Stomach (tissue), 9 donors: ENCODE results near the gene LCA5L. TPM values are rescaled to one million over a fixed set of nuclear protein-coding genes. Genes with fewer than 3 reads are reported as not detected.
"Not testable (repeated sequence)": the region's sequence is repeated elsewhere in the genome, so short reads cannot be mapped to it uniquely, and the experiment has no call there.

Experiments used
- DNase-seq, 2 donors: peaks; one replicate each; pipeline versions ENCODE4 v3.0.0 to v3.0.0-alpha.2; 2013 to 2019
- H3K27ac ChIP-seq, 5 donors: fragments of 200-600 bp in 4 of 5; sonication (generic) in 4 of 5; one replicate each; pipeline ENCODE4 v1.5.1; 2013 to 2019; ENCODE audit warnings: mild to moderate bottlenecking in 1 of 5, moderate library complexity in 1 of 5
- H3K27me3 ChIP-seq, 3 donors: fragments of 200-600 bp; sonication (generic); one replicate each; pipeline ENCODE4 v1.5.1; 2017 to 2019; ENCODE audit warnings: mixed run types in 1 of 3
- H3K36me3 ChIP-seq, 4 donors: fragments of 200-600 bp; sonication (generic); 1 replicate in 3 of 4; 2 replicates in 1 of 4; pipeline ENCODE4 v1.5.1; 2016 to 2019
- H3K4me1 ChIP-seq, 4 donors: fragments of 200-600 bp; sonication (generic); one replicate each; pipeline ENCODE4 v1.5.1; 2016 to 2019
- H3K4me3 ChIP-seq, 4 donors: fragments of 200-600 bp; sonication (generic) in 3 of 4; one replicate each; pipeline ENCODE4 v1.5.1; 2016 to 2019; ENCODE audit warnings: mild to moderate bottlenecking in 1 of 4
- H3K9me3 ChIP-seq, 4 donors: fragments of 200-600 bp; sonication (generic); one replicate each; pipeline ENCODE4 v1.5.1; 2016 to 2019
- EP300 ChIP-seq: sonication (generic); formaldehyde crosslinking; IDR thresholded peaks from one replicate; pipeline ENCODE4 v1.6.1; 2017; ENCODE audit warnings: antibody characterized with exemption
- POLR2A ChIP-seq, 4 donors: fragments of 450-650 bp; IDR thresholded peaks; one replicate each; pipeline ENCODE4 v1.6.1; 2016; ENCODE audit warnings: antibody characterized with exemption in 4 of 4, control low read depth in 2 of 4, mild to moderate bottlenecking in 1 of 4, moderate library complexity in 1 of 4
- POLR2AphosphoS5 ChIP-seq, 3 donors: sonication (generic); formaldehyde crosslinking; IDR thresholded peaks; one replicate each; pipeline ENCODE4 v1.6.1; 2016; ENCODE audit warnings: antibody characterized with exemption in 3 of 3
- WGBS, 5 donors: extraction: QIAGEN DNeasy Blood & Tissue Kit in 3 of 5; methylation state at CpG; one replicate each; pipeline versions ENCODE4 v1.1.5 to v1.1.7; 2013 to 2018; 5-methylcytosine and 5-hydroxymethylcytosine counted together
- intact Hi-C: fragments of 100-400 bp; cut with DNase I; formaldehyde crosslinking; loops from one replicate; pipeline ENCODE4 v1.15.1; 2023; ENCODE audit warnings: low total_unique reads
- polyA plus RNA-seq, 3 donors: library from polyadenylated mRNA; stranded (reverse); fragments of 200-250 nt; gene quantifications; one replicate each; pipeline ENCODE4 v1.2.3, GENCODE V29; 2013
- total RNA-seq, 5 donors: library from RNA; depleted of rRNA; stranded (reverse); fragments of >200 nt; gene quantifications; one replicate each; pipeline versions ENCODE4 v1.1.0 to v1.2.3, GENCODE V29; 2014 to 2016
- TF ChIP-seq, protein P1 (sequence below), 7 experiments: fragments of 450-650 bp in 4 of 7; fragments of 200-600 bp in 3 of 7; sonication (generic) in 3 of 7; IDR thresholded peaks; one replicate each; pipeline ENCODE4 v1.5.1; 2016 to 2019; ENCODE audit warnings: antibody characterized with exemption in 7 of 7, control low read depth in 2 of 7, mild to moderate bottlenecking in 1 of 7
- donor health status: healthy with polysubstance abuse.
- donor health status: Bipolar disorder and iron deficiency.
- donor health status: healthy.

Gene LCA5L
- total and polyA plus RNA-seq, 8 donors: 0.85 to 2.7 (median 1.8) TPM; not detected in 3

- WGBS, 5 donors: 56 to 70% (median 62%) methylated on average over 4 of the region's 4 CpGs
These were observed 15.1 kb downstream of the LCA5L start for GRCh38 chr21:39430457-39430856.

DNA sequence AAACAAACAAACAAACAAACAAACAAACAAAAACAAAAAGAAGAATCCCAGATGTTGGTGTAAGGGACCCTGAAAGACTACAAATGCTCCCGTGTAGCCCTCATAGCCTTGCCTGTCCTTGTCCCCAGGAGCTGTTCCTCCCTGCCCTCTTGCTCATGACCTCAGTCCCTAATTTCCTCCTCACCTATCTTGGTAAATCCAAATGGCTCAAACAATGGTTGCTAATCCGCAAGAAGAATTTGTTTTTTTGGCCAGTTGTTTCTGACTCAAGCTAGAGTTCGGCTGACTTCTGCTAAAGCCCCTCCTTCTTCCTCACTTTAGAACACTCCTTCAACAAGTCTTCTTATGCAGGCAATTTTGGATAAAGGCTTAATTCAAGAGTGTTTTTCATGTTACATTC, 15.6 kb downstream of the LCA5L start:
- Histone ChIP-seq H3K27ac (no peak overlapping the region), H3K36me3 (no peaks in the 10 kb centered on the region), H3K4me1 (no peaks in the 10 kb centered on the region), H3K4me3 (no peak overlapping the region), H3K9me3 (no peaks in the 10 kb centered on the region), H3K27me3 (no peaks in the 10 kb centered on the region)
- 78 to 90% (median 83%) methylated on average over 3 of the region's 3 CpGs for WGBS, 5 donors
- intact Hi-C loops: no loop called here
- no peak for DNase-seq
- TF ChIP-seq POLR2AphosphoS5 (IDR thresholded peaks at IDR 0.05): no peak
- TF ChIP-seq POLR2A (IDR thresholded peaks at IDR 0.05): no peak

More at GRCh38 chr21:39430457-39430856, 15.1 kb downstream of the LCA5L start:
- TF ChIP-seq POLR2A (IDR thresholded peaks at IDR 0.05) (no peak), EP300 (no peak), POLR2AphosphoS5 (IDR thresholded peaks at IDR 0.05) (no peak)
- TF ChIP-seq, protein P1, sequence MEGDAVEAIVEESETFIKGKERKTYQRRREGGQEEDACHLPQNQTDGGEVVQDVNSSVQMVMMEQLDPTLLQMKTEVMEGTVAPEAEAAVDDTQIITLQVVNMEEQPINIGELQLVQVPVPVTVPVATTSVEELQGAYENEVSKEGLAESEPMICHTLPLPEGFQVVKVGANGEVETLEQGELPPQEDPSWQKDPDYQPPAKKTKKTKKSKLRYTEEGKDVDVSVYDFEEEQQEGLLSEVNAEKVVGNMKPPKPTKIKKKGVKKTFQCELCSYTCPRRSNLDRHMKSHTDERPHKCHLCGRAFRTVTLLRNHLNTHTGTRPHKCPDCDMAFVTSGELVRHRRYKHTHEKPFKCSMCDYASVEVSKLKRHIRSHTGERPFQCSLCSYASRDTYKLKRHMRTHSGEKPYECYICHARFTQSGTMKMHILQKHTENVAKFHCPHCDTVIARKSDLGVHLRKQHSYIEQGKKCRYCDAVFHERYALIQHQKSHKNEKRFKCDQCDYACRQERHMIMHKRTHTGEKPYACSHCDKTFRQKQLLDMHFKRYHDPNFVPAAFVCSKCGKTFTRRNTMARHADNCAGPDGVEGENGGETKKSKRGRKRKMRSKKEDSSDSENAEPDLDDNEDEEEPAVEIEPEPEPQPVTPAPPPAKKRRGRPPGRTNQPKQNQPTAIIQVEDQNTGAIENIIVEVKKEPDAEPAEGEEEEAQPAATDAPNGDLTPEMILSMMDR (IDR thresholded peaks at IDR 0.05): no peak
- Histone ChIP-seq H3K27ac (no peak overlapping the region), H3K9me3 (no peaks in the 10 kb centered on the region), H3K27me3 (no peaks in the 10 kb centered on the region), H3K36me3 (no peaks in the 10 kb centered on the region), H3K4me3 (no peak overlapping the region), H3K4me1 (no peaks in the 10 kb centered on the region)
- intact Hi-C loops: no loop called here
- no peak for DNase-seq

- Histone ChIP-seq H3K27me3 (no peaks in the 10 kb centered on the region), H3K4me1 (no peaks in the 10 kb centered on the region), H3K9me3 (no peaks in the 10 kb centered on the region), H3K4me3 (no peak overlapping the region), H3K36me3 (no peaks in the 10 kb centered on the region), H3K27ac (no peak overlapping the region)
- no peak for DNase-seq
- intact Hi-C loops: no loop called here
- WGBS, 5 donors: 59 to 98% (median 76%) methylated on average over 2 of the region's 2 CpGs
- TF ChIP-seq EP300 (no peak), POLR2AphosphoS5 (IDR thresholded peaks at IDR 0.05) (no peak), POLR2A (IDR thresholded peaks at IDR 0.05) (no peak)
- TF ChIP-seq, protein P1 (IDR thresholded peaks at IDR 0.05): no peak
These were observed 16.1 kb downstream of the LCA5L start for GRCh38 chr21:39429445-39429844.

DNA sequence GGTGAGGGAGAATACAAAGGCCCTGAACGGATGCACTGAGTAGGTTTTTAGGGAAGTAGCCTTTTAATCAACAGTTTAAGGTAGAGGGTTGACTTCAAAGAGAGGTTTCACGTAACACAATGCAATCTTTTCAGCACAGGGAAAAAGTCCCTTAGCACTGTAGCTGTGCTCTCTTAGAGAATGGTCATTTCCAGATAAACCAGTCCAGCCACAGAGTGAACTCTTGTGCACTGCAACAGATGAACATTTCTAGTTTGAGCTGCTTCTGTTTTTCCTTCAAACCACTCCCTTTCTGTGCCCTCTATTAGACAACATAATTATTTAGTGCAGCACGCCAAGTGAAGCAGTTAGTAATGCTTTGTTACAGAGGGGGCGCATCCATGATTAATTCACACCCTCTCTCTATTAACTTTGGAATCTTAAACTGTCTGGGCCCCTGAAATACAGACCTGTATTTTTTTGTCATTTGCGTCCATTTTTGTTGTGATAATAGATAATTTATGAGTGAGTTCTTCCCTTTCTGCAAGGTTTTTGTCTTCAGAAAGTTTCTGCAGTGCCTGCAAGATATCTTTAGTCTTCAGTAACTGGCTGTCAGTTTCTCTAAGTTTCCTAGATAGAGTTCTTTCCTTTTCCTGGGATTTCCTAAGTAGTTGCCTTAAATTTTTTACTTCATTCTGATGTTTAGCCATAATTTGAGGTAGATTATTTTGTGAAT, 22.9 kb downstream of the LCA5L start:
- Histone ChIP-seq H3K4me1 (no peaks in the 10 kb centered on the region), H3K9me3 (no peaks in the 10 kb centered on the region), H3K36me3 (no peaks in the 10 kb centered on the region), H3K27ac (no peak overlapping the region), H3K27me3 (no peaks in the 10 kb centered on the region), H3K4me3 (no peak overlapping the region)
- intact Hi-C loops: no loop called here
- TF ChIP-seq, protein P1 (IDR thresholded peaks at IDR 0.05): no peak
- no peak for TF ChIP-seq POLR2AphosphoS5 (IDR thresholded peaks at IDR 0.05)
- no peak for TF ChIP-seq POLR2A (IDR thresholded peaks at IDR 0.05)
- TF ChIP-seq EP300: no peak
- WGBS, 5 donors: 34 to 50% (median 47%) methylated on average over 5 of the region's 5 CpGs
- DNase-seq: peak in 1 of 2 donors; percentile 80

DNA sequence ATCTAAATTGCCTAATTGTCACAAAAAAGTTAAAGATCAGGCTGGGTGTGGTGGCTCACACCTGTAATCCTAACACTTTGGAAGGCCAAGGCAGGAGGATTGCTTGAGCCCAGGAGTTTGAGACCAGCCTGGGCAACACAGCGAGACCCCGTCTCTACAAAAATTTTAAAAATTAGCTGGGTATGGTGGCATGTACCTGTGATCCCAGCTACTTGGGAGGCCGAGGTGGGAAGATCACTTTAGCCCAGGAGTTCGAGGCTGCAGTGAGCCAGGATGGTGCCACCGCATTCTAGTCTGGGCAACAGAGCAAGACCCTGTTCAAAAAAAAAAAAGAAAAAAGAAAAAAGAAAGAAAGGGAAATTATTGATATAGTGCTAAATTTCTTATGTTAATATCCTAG, 26.4 kb downstream of the LCA5L start:
- DNase-seq, H3K27me3 ChIP-seq, H3K4me3 ChIP-seq, intact Hi-C loops, H3K9me3 ChIP-seq, H3K36me3 ChIP-seq, H3K4me1 ChIP-seq, H3K27ac ChIP-seq: not testable (repeated sequence)
- 94 to 100% (median 97%) methylated on average over 5 of the region's 5 CpGs for WGBS, 5 donors
